Activated CD8-positive, alpha-beta memory T cell treated with anti-CD3 and anti-CD28 coated beads, Interleukin-2, amount 50 U/mL, for 24 hours (primary cell): Measurements from ENCODE around the gene GTF3C5.
"Not testable (repeated sequence)": the region's sequence is repeated elsewhere in the genome, so short reads cannot be mapped to it uniquely, and the experiment has no call there.

Source experiments
- DNase-seq: peaks from one replicate; pipeline ENCODE4 v3.0.0-alpha.2; 2020; ENCODE audit errors: extremely low read depth

GTF3C5 gene

DNA sequence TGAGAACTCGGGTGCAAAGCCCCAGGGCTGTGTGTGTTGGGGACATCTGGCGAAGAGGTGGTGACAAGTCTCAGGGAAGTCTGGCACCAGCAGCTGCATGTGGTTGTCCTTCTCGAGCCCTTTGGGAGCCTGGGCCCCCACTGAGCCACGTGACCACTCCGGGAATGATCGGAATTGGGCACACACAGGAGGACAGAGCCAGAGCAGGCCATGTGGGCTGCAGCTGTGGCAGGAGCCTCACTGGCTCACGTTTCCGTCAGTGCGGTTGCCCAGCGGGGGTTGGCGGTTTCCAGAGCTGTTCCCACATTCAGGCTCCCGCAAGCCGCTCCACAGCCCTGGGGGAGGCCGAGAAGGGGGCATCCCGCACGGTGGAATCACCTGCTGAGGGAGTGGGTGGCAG lies 24.2 kb downstream of the GTF3C5 start:
- no peak for DNase-seq

DNA sequence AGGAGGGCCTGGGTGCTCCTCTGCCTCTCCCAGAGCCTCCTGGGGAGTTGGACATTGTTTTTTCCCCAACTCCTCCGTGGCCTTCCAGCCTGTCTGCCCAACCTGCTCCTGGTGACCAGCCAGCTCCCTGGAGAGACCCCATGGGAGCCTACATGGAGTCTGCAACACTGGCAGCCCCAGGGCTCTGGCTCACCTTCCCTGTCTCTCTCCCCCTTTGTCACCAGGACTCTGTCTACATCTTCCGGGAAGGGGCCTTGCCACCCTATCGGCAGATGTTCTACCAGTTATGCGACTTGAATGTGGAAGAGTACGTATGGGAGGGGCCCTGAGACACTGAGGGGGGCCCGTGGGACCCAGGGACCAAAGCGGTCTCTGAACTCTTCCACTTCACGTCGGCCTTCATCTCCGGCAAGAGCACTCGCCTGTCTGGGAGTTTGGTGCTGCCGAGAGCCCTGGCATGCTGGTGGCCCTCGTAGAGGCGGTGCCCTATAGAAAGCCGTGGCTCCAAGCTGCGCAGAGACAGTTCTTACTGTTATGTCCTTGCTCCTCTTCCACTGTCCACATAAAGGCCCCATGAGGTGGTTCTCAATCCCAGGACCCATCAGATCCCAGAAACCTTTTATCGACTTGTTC lies 25.1 kb downstream of the GTF3C5 start:
- no peak for DNase-seq

DNA sequence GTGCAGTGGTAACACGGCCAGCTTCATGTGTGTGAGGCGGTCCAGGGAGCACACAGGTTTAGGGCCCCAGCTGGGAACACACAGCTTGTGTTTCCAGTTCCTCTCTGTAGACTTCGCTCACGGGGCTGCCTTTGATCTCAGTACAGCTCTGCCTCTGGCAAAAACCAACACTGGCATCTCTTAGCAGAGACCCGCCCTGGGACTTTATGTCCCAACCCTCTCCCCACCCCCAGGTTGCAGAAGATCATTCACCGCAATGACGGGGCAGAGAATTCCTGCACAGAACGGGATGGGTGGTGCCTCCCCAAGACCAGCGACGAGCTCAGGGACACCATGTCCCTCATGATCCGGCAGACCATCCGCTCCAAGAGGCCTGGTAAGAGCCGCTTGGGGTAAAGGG lies 25.7 kb downstream of the GTF3C5 start:
- no peak for DNase-seq

DNA sequence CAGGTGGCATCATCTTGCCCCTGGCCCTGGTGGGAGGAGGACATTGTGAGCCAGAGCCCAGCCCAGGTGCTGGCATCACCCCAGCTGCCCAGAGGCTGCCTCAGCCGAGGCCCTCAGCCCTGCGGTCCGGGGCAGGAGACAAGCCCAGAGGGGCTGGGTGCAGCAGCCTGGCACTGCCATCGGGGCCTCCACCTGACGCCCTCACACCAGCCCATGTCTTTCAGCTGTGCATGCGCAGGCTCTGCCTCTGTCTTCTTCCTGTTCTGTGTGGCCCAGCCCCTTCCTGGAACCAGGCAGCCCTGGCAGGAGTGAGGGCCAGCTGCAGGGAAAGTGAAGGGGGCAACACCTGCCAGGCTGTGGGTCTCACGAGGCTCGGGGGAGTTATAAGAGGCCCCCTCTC lies 26.2 kb downstream of the GTF3C5 start:
- DNase-seq: no peak

DNA sequence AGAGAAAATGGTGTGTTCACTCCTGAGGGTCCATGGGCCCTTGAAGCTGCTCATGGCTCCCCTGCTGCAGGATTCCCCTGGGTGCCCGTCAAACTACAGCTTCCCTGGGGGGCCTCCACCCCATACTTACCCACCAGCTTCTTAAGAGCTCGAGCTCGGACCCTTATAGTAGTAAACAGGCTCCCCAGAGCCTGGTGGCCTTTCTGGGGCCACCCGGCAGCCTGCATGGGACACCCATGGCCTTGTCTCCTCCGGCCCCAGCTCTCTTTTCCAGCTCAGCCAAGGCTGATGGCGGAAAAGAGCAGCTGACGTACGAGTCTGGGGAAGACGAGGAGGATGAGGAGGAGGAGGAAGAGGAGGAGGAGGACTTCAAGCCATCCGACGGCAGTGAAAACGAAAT lies 26.8 kb downstream of the GTF3C5 start:
- DNase-seq: no peak

DNA sequence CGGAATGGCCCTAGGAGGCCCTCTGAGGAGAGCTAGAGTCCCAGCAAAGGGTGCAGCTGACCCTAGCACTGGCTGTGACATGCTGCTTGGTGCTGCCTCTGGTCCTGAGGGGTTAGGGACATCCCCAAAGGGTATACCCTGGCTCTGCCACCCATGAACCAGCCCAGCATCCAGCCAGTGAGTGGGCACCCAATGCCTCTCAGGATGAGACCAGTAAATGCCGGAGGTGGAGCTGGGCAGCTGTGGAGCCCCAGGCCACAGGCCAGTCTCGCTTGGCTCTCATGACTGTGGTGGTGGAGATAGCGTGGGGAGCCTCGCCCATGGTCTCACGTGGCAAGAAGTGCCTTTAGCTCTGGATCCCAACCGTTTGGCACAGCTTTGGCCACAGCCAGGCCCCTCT lies 27.3 kb downstream of the GTF3C5 start:
- no peak for DNase-seq

DNA sequence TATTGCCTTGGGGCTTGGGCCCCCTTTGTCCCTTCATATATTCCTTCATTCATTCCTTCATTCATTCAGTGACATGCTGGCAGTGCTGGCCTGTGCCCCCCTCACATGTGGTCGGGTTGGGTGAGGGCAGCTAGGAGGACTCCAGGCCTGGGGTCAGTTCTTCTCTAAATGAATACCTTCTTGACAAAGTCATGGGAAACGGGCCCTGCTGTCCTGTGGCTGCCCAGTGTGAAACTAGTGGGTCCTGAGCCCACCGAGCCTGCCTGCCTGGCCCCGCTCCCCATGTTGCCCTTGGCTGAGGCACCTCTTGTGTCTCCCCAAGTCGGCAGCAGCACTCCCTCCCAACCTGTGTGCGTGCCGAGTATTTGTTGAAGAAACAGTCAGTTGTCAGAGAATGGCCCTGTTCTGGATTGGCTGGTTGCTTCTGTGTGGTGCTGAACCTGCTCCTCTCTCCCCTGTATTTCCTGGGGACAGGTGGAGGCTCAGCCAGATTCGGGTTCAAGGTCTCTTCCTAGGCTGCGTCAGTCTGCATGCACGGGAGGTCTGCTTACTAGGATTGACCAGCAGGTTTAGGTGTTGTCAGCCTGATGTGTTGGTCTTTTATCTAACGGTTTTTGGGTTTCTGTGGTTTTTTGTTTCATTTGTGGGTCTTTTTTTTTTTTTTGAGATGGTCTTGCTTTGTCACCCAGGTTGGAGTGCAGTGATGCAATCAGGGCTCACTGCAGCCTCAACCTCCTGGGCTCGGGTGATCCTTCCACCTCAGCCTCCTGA lies 27.9 kb downstream of the GTF3C5 start:
- DNase-seq: no peak

DNA sequence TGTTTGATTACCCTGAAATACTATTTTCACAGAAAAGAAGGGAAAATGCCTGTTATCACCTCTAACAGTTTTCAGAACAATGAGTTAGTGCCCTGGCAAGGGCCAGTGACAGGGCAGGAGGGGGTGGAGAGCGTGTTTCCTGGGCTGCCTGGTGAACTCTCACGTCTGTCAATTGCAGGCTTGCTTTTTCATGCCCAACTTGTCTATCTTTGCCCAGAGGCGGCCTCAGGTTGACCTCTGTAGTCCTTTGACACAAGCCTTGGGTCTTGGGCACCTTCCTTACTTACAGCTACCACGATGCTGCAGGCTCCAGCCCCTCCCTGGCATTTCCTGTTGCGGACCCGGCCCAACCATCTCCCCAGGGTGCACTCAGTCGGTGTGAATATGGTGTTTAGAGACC lies 28.8 kb downstream of the GTF3C5 start:
- no peak for DNase-seq

DNA sequence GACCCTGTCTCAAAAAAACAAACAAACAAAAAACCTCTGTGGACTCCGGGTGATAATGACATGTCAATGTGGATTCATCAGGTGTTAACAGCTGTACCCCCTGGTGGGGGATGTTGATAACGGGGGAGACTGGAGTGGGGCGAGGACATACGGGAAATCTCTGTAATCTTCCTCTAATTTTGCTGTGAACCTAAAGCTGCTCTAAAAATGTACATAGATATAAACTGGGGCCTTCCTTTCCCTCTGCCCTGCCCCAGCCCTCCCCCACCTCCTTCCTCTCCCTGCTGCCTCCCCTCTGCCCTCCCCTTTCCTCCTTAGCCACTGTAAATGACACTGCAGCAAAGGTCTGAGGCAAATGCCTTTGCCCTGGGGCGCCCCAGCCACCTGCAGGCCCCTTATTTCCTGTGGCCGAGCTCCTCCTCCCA lies 29.6 kb downstream of the GTF3C5 start:
- DNase-seq: no peak

DNA sequence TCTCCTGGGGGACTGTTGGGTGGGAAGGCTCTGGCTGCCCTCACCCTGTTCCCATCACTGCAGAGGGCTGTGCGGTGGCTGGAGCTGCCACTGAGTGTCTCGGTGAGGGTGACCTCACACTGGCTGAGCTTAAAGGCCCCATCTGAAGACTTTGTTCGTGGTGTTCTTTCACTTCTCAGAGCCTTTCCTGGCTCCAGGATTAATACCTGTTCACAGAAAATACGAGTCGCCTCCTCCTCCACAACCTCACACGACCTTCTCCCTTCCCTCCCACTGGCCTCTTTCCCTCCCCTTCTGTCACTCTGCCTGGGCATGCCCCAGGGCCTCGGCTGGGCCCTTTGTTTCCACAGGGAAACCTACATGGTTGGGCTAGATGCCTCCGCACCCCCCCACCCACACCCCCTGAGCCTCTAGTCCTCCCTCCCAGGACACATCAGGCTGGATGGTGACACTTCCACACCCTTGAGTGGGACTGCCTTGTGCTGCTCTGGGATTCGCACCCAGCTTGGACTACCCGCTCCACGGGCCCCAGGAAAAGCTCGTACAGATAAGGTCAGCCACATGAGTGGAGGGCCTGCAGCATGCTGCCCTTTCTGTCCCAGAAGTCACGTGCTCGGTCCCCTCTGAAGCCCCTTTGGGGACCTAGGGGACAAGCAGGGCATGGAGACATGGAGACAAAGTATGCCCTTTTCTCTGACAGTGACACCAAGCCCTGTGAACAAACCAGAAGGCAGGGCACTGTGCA lies 30.4 kb downstream of the GTF3C5 start:
- DNase-seq: not testable (repeated sequence)

DNA sequence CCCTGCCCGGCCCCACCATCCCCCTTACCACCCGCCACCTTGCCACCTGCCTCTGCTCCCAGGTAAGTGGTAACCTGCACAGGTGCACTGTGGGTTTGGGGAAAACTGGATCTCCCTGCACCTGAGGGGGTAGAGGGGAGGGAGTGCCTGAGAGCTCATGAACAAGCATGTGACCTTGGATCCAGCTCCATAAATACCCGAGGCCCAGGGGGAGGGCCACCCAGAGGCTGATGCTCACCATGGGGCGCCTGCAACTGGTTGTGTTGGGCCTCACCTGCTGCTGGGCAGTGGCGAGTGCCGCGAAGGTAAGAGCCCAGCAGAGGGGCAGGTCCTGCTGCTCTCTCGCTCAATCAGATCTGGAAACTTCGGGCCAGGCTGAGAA lies 31.0 kb downstream of the GTF3C5 start, which contains the start of gene CEL:
TSS of gene CEL (plus strand) at position 218 of the 382 bp plus-strand sequence. CDS start at position 240, 22 bp downstream.
- not testable (repeated sequence) for DNase-seq

DNA sequence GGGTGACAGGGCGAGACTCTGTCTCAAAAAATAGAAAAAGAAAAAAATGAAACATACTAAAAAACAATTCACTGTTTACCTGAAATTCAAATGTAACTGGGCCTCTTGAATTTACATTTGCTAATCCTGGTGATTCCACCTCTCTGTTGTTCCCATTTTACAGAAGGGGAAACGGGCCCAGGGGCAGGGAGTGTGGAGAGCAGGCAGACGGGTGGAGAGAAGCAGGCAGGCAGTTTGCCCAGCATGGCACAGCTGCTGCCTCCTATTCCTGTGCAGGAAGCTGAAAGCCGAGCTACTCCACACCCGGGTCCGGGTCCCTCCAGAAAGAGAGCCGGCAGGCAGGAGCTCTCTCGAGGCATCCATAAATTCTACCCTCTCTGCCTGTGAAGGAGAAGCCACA lies 31.8 kb downstream of the GTF3C5 start:
- DNase-seq: not testable (repeated sequence)

DNA sequence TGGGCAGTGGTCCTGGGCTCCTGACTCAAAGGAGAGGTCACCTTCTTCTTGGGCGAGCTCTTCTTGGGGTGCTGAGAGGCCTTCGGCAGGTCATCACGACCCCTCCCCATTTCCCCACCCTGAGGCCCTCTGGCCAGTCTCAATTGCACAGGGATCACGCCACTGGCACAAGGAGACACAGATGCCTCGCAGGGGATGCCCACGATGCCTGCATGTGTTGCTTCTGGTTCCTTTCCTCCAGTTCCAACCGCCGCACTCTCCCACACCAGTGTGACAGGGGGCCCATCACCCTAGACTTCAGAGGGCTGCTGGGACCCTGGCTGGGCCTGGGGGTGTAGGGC lies 32.3 kb downstream of the GTF3C5 start:
- no peak for DNase-seq

DNA sequence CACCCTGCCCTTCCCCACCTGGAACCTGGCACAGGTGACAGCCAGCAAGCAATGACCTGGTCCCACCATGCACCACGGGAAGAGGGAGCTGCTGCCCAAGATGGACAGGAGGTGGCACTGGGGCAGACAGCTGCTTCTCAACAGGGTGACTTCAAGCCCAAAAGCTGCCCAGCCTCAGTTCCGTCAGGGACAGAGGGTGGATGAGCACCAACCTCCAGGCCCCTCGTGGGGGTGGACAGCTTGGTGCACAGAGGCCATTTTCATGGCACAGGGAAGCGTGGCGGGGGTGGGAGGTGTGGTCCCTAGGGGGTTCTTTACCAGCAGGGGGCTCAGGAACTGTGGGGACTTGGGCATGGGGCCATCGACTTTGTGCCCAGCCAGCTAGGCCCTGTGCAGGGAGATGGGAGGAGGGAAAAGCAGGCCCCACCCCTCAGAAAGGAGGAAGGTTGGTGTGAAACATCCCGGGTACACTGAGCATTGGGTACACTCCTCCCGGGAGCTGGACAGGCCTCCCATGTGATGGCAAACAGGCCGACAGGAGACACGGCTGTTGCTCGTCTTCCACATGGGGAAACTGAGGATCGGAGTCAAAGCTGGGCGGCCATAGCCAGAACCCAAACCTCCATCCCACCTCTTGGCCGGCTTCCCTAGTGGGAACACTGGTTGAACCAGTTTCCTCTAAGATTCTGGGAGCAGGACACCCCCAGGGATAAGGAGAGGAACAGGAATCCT lies 32.9 kb downstream of the GTF3C5 start:
- DNase-seq: no peak

DNA sequence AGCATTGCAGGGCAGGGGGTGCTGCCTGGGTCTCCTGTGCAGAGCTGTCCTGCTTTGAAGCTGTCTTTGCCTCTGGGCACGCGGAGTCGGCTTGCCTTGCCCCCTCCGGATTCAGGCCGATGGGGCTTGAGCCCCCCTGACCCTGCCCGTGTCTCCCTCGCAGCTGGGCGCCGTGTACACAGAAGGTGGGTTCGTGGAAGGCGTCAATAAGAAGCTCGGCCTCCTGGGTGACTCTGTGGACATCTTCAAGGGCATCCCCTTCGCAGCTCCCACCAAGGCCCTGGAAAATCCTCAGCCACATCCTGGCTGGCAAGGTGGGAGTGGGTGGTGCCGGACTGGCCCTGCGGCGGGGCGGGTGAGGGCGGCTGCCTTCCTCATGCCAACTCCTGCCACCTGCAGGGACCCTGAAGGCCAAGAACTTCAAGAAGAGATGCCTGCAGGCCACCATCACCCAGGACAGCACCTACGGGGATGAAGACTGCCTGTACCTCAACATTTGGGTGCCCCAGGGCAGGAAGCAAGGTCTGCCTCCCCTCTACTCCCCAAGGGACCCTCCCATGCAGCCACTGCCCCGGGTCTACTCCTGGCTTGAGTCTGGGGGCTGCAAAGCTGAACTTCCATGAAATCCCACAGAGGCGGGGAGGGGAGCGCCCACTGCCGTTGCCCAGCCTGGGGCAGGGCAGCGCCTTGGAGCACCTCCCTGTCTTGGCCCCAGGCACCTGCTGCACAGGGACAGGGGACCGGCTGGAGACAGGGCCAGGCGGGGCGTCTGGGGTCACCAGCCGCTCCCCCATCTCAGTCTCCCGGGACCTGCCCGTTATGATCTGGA lies 33.7 kb downstream of the GTF3C5 start:
- DNase-seq: no peak

DNA sequence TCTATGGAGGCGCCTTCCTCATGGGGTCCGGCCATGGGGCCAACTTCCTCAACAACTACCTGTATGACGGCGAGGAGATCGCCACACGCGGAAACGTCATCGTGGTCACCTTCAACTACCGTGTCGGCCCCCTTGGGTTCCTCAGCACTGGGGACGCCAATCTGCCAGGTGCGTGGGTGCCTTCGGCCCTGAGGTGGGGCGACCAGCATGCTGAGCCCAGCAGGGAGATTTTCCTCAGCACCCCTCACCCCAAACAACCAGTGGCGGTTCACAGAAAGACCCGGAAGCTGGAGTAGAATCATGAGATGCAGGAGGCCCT lies 34.2 kb downstream of the GTF3C5 start:
- no peak for DNase-seq

DNA sequence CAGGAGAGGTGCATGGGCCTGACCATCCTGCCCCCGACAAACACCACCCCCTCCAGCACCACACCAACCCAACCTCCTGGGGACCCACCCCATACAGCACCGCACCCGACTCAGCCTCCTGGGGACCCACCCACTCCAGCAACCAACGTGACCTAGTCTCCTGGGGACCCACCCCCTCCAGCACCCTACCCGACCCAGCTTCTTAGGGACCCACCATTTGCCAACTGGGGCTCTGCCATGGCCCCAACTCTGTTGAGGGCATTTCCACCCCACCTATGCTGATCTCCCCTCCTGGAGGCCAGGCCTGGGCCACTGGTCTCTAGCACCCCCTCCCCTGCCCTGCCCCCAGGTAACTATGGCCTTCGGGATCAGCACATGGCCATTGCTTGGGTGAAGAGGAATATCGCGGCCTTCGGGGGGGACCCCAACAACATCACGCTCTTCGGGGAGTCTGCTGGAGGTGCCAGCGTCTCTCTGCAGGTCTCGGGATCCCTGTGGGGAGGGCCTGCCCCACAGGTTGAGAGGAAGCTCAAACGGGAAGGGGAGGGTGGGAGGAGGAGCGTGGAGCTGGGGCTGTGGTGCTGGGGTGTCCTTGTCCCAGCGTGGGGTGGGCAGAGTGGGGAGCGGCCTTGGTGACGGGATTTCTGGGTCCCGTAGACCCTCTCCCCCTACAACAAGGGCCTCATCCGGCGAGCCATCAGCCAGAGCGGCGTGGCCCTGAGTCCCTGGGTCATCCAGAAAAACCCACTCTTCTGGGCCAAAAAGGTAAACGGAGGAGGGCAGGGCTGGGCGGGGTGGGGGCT lies 35.6 kb downstream of the GTF3C5 start:
- DNase-seq: no peak

DNA sequence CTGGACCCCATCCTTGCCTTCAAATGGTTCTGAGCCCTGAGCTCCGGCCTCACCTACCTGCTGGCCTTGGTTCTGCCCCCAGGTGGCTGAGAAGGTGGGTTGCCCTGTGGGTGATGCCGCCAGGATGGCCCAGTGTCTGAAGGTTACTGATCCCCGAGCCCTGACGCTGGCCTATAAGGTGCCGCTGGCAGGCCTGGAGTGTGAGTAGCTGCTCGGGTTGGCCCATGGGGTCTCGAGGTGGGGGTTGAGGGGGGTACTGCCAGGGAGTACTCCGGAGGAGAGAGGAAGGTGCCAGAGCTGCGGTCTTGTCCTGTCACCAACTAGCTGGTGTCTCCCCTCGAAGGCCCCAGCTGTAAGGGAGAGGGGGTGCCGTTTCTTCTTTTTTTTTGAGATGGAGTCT lies 36.2 kb downstream of the GTF3C5 start:
- DNase-seq: no peak

DNA sequence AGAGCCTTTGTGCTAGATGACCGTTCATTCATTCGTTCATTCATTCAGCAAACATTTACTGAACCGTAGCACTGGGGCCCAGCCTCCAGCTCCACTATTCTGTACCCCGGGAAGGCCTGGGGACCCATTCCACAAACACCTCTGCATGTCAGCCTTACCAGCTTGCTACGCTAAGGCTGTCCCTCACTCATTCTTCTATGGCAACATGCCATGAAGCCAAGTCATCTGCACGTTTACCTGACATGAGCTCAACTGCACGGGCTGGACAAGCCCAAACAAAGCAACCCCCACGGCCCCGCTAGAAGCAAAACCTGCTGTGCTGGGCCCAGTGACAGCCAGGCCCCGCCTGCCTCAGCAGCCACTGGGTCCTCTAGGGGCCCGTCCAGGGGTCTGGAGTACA lies 37.0 kb downstream of the GTF3C5 start:
- no peak for DNase-seq

DNA sequence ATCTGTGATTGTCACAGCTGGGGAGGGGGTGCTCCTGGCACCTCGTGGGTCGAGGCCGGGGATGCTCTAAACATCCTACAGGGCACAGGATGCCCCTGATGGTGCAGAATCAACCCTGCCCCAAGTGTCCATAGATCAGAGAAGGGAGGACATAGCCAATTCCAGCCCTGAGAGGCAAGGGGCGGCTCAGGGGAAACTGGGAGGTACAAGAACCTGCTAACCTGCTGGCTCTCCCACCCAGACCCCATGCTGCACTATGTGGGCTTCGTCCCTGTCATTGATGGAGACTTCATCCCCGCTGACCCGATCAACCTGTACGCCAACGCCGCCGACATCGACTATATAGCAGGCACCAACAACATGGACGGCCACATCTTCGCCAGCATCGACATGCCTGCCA lies 37.6 kb downstream of the GTF3C5 start:
- DNase-seq: not testable (repeated sequence)

DNA sequence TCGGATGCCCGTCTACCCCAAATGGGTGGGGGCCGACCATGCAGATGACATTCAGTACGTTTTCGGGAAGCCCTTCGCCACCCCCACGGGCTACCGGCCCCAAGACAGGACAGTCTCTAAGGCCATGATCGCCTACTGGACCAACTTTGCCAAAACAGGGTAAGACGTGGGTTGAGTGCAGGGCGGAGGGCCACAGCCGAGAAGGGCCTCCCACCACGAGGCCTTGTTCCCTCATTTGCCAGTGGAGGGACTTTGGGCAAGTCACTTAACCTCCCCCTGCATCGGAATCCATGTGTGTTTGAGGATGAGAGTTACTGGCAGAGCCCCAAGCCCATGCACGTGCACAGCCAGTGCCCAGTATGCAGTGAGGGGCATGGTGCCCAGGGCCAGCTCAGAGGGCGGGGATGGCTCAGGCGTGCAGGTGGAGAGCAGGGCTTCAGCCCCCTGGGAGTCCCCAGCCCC lies 39.7 kb downstream of the GTF3C5 start:
- DNase-seq: not testable (repeated sequence)
